Measurements from ENCODE around the gene EYS. TPM values are rescaled to one million over a fixed set of nuclear protein-coding genes. Genes with fewer than 3 reads are reported as not detected.
"Not testable (repeated sequence)": the region's sequence is repeated elsewhere in the genome, so short reads cannot be mapped to it uniquely, and the experiment has no call there.

The EYS gene
- total RNA-seq, 1 donor from 2014 or later = 0.31 TPM

- ATAC-seq (no peak), DNase-seq (ENCODE audit: low spot score) (no peak)
- intact Hi-C loops (cut with DNase I) = no loop called here
These were observed 1807.5 kb downstream of the EYS start for GRCh38 chr6:63899550-63899949.

DNA sequence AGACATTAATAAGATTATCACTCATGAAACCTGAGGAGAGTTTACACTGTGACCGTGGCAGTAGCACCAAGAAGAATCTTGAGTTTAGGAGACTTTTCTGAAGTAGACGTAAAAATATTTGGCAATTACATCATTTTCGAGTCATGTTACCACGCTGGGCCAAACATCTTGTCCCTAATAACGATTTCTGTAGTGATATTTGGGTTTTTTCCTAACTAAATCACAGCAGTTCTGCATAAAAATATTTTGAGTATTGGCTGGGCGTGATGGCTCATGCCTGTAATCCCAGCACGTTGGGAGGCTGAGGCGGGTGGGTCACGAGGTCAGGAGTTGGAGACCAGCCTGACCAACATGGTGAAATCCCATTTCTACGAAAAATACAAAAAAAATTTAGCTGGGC, 1809.1 kb downstream of the EYS start:
- DNase-seq (ENCODE audit: low spot score) (no peak), ATAC-seq (no peak)
- intact Hi-C loops (cut with DNase I) = no loop called here

GRCh38 chr6:63897459-63897858, 1809.6 kb downstream of the EYS start:
- DNase-seq (ENCODE audit: low spot score) (no peak), ATAC-seq (no peak)
- intact Hi-C loops (cut with DNase I) = no loop called here

DNA sequence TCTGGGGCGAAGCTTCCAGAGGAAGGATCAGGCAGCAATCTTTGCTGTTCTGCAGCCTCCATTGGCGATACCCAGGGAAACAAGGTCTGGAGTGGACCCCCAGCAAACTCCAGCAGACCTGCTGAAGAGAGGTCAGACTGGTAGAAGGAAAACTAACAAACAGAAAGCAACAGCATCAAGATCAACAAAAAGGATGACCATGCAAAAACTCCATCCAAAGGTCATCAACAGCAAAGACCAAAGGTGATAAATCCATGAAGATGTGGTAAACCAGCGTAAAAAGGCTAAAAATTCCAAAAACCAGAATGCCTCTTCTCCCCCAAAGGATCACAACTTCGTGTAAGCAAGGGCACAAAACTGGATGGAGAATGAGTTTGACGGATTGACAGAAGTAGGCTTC, 1818.6 kb downstream of the EYS start:
- no peak for DNase-seq (ENCODE audit: low spot score)
- intact Hi-C loops (cut with DNase I) = no loop called here
- ATAC-seq = no peak

GRCh38 chr6:63887804-63888203, 1819.2 kb downstream of the EYS start:
- DNase-seq (ENCODE audit: low spot score); ATAC-seq; intact Hi-C loops (cut with DNase I): not testable (repeated sequence)

- DNase-seq (ENCODE audit: low spot score) = no peak
- no peak for ATAC-seq
- intact Hi-C loops (cut with DNase I) = no loop called here
These were observed 1819.8 kb downstream of the EYS start for GRCh38 chr6:63887002-63887751.

GRCh38 chr6:63886341-63886740, 1820.7 kb downstream of the EYS start:
- intact Hi-C loops (cut with DNase I) = no loop called here
- DNase-seq (ENCODE audit: low spot score) (no peak), ATAC-seq (no peak)

GRCh38 chr6:63883597-63883996, 1823.4 kb downstream of the EYS start:
- DNase-seq (ENCODE audit: low spot score) = no peak
- intact Hi-C loops (cut with DNase I) = no loop called here
- ATAC-seq = no peak

DNA sequence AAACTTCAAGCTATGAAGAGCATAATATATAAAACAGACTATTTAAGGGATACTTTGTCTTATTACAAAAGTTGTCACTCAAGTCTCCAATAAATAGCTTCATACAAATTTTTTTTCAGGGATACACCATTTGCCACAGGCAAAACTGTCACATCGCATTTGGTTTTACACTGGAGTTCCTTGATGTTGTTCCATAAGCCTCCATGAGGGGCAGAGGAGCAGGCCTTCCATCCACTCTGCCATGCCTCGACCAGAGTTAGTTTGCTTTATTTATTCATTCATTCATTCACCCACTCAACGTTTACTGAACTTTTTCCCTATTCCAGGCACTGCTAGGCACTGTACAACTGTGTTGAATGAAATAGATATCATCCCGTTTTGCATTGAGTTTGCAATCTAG, 1824.8 kb downstream of the EYS start:
- DNase-seq (ENCODE audit: low spot score) (no peak), ATAC-seq (no peak)
- intact Hi-C loops (cut with DNase I) = no loop called here

GRCh38 chr6:63881791-63882190, 1825.2 kb downstream of the EYS start:
- DNase-seq (ENCODE audit: low spot score) = no peak

DNA sequence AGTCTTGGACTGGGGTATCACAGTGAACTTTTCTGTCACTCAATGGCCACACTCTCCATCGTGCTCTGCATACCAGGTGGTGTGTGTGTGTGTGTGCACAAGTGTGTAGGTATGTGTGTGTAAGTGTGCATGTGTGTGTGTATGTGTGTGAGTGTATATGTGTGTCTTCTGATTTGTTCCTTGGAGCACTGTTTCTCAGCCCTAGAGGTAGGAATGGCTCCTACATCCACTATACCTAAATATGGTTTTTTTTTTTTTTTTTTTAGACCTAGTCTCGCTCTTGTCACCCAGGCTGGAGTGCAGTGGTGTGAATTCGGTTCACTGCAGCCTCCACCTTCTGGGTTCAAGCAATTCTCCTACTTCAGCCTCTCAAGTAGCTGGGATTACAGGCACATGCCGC, 1834.8 kb downstream of the EYS start:
- no peak for DNase-seq (ENCODE audit: low spot score)
- ATAC-seq = no peak
- intact Hi-C loops (cut with DNase I) = no loop called here

More at GRCh38 chr6:63881791-63882190, 1825.2 kb downstream of the EYS start:
- intact Hi-C loops (cut with DNase I) = no loop called here
- ATAC-seq = no peak

GRCh38 chr6:63868351-63868750, 1838.7 kb downstream of the EYS start:
- intact Hi-C loops (cut with DNase I) = no loop called here
- ATAC-seq (no peak), DNase-seq (ENCODE audit: low spot score) (no peak)

DNA sequence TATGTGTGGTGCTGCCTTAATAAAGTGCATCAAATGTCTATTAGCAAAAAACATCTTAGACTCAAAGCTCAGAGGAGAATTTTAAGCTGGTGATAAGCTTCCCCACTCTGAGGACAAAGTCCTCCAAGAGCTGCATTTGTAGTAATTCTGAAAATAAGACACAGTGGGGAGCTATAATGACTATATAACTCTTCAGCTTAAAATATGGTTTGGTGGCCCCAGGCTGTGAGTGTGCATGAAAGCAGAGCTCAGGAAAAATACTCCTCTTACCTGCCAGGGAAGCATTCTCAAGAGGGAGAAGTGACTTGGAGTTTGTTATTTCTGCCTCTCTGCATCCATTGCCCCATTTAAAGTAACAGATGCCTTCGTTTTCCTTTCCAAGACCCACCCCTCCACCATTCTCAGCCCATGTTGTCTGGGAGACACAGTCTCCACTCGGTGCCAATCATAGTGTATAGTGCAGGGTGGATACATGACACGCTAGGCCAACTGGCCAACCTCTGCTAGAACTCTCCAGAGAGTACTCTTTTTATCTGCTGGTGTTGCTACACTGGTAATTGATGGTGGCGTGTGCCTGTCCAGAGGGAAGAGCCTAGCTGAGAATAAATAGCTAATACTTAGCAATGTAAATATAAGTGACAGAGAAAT, 1842.2 kb downstream of the EYS start:
- DNase-seq (ENCODE audit: low spot score) (no peak), ATAC-seq (no peak)
- intact Hi-C loops (cut with DNase I) = no loop called here

- ATAC-seq = no peak
- intact Hi-C loops (cut with DNase I) = no loop called here
- DNase-seq (ENCODE audit: low spot score) = no peak
These were observed 1843.0 kb downstream of the EYS start for GRCh38 chr6:63864061-63864460.

GRCh38 chr6:63862486-63863198, 1844.4 kb downstream of the EYS start:
- intact Hi-C loops (cut with DNase I) = no loop called here
- ATAC-seq (no peak), DNase-seq (ENCODE audit: low spot score) (no peak)

DNA sequence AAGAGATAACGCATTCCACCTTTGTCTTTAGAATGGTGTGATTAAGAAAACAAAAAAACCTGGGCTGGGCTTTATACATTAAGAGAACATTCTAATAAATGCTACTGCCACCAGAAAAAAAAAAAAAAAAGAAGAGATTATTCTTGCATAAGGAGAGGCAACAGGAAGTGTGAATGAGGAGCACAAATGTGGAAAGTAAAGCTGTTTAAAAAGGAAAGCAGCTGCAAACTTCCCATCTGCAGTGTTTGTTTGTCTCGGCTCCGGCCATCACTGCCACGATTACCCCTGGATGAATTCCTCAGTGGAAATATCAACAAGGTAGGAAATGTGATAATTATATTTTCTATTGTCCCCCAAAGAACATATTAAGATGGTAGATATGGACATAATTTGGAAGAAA, 1847.5 kb downstream of the EYS start:
- ATAC-seq (no peak), DNase-seq (ENCODE audit: low spot score) (no peak)
- intact Hi-C loops (cut with DNase I) = no loop called here

DNA sequence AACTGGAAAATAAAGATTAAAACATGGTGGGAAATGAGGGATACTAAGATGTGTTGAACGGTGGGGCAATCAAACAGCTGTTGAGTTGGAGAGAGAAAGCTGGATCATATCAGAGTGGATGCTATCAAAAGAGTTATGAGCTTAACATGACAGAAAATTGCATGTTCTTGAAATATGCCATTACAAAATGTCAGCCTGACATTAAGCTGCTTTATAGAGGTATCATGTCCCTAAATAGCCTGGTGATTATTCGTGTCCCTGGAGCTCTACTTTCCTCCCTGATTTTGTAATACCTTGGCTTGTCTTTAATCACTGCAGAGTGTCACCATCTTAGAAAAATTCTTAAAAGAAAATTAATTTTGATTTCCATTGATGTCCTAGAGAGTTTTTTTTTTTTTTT, 1848.3 kb downstream of the EYS start:
- DNase-seq (ENCODE audit: low spot score) (no peak), ATAC-seq (no peak)
- intact Hi-C loops (cut with DNase I) = no loop called here

DNA sequence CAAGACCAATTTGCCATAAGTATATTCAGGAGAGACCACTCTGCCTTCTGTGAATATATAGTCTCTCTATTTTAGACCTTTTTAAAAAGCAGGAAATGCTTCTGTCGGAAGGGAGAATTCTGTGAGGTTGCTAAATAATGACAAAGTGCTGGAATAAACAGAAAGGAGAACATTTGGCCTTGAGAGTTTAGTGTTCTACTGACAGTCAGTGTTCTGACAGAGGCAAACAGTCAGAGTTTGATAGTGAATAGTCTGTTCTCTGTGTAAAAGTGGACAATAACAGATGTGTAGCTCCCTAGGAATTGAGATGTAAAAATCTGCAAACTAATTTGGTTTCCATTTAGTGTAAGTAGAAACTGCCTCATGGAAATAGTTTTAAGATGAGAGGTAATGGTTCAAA, 1850.8 kb downstream of the EYS start:
- intact Hi-C loops (cut with DNase I) = no loop called here
- ATAC-seq (no peak), DNase-seq (ENCODE audit: low spot score) (no peak)

DNA sequence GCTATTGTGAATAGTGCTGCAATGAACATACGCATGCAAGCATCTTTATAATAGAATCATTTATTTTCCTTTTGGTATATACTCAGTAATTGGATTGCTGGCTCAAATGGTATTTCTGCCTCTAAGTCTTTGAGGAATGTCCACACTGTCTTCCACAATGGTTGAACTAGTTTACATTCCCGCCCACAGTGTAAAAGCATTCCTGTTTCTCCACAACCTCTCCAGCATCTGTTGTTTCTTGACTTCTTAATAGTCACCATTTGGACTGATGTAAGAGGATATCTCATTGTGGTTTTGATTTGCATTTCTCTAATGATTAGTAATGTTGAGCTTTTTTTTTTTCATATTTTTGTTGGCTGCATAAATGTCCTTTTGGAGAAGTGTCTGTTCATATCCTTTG, 1862.7 kb downstream of the EYS start:
- DNase-seq (ENCODE audit: low spot score) (no peak), ATAC-seq (no peak)
- intact Hi-C loops (cut with DNase I) = no loop called here

DNA sequence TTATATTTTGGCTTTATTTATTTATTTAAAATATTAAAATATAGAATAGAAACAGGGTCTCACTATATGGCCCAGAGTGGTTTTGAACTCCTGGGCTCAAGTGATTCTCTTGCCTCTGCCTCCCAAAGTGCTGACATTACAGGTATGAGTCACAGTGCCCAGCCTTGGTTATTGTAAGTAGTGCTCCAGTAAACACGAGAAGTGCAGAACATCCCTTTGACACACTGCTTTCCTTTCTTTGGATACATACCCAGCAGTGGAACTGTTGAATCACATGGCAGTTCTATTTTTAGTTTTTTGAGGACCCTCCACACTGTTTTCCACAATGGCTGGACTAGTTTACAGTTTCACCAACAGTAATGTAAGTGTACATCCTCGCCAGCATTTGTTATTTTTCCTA, 1867.5 kb downstream of the EYS start:
- DNase-seq (ENCODE audit: low spot score) (no peak), ATAC-seq (no peak)
- intact Hi-C loops (cut with DNase I) = no loop called here

Measured in sciatic nerve (tissue), 2 donors.